Keratinocyte (primary cell): ENCODE results near the gene INTS14. TPM values are rescaled to one million over a fixed set of nuclear protein-coding genes. Genes with fewer than 3 reads are reported as not detected.

Source experiments
- DNase-seq: peaks from one replicate; pipeline ENCODE4 v3.0.0-alpha.2; 2011; ENCODE audit warnings: low read depth, missing footprints, low spot score
- FAIRE-seq: peaks from 2 replicates; lab custom pipeline; 2011; peaks lifted over from hg19 to GRCh38; lab: Jason Lieb, UNC
- H2AFZ ChIP-seq: 2 replicates; pipeline ENCODE4 v1.6.0; 2012; ENCODE audit warnings: low read length, control low read depth, inconsistent platforms; ENCODE audit not compliant: control insufficient read depth
- H3K27ac ChIP-seq: 2 replicates; pipeline ENCODE4 v1.5.1; 2011; ENCODE audit warnings: low read length; ENCODE audit not compliant: control insufficient read depth, insufficient read depth
- H3K27me3 ChIP-seq: 3 replicates; pipeline ENCODE4 v1.6.0; 2011; ENCODE audit warnings: low read length; ENCODE audit not compliant: control insufficient read depth, insufficient read depth; ENCODE audit errors: extremely low read depth
- H3K36me3 ChIP-seq, 2 experiments: 2 replicates in 1 of 2; 3 replicates in 1 of 2; pipeline ENCODE4 v1.5.1; 2011; ENCODE audit warnings: low read length in 2 of 2, mild to moderate bottlenecking in 1 of 2; ENCODE audit not compliant: control insufficient read depth in 2 of 2, insufficient read depth in 2 of 2; ENCODE audit errors: extremely low read depth in 1 of 2
- H3K4me1 ChIP-seq: 3 replicates; pipeline ENCODE4 v1.5.1; 2011; ENCODE audit warnings: low read length; ENCODE audit not compliant: control insufficient read depth, insufficient read depth; ENCODE audit errors: extremely low read depth
- H3K4me2 ChIP-seq: 3 replicates; pipeline ENCODE4 v1.6.0; 2011; ENCODE audit warnings: low read depth, low read length; ENCODE audit not compliant: control insufficient read depth, insufficient read depth; ENCODE audit errors: extremely low read depth
- H3K4me3 ChIP-seq, 3 experiments: fragments of 200-600 bp in 1 of 3; sonication (generic) in 1 of 3; 2 replicates in 2 of 3; 3 replicates in 1 of 3; pipeline ENCODE4 v1.5.1; 2011 to 2016; ENCODE audit warnings: low read length in 3 of 3, mild to moderate bottlenecking in 3 of 3, control low read depth in 2 of 3, inconsistent platforms in 1 of 3, low read depth in 1 of 3, mixed read lengths in 1 of 3, mixed run types in 1 of 3, moderate library complexity in 1 of 3; ENCODE audit not compliant: control insufficient read depth in 2 of 3, insufficient read depth in 2 of 3; ENCODE audit errors: extremely low read depth in 1 of 3
- H3K79me2 ChIP-seq: 2 replicates; pipeline ENCODE4 v1.6.0; 2012; ENCODE audit warnings: low read length; ENCODE audit not compliant: control insufficient read depth, insufficient read depth
- H3K9ac ChIP-seq: 3 replicates; pipeline ENCODE4 v1.6.0; 2011; ENCODE audit warnings: low read length; ENCODE audit not compliant: control insufficient read depth, insufficient read depth; ENCODE audit errors: extremely low read depth
- H3K9me1 ChIP-seq: 3 replicates; pipeline ENCODE4 v1.6.0; 2011; ENCODE audit warnings: low read length; ENCODE audit not compliant: control insufficient read depth, insufficient read depth; ENCODE audit errors: extremely low read depth
- H3K9me3 ChIP-seq: 2 replicates; pipeline ENCODE4 v1.5.1; 2012; ENCODE audit warnings: low read depth, low read length; ENCODE audit not compliant: control insufficient read depth
- H4K20me1 ChIP-seq: 3 replicates; pipeline ENCODE4 v1.6.0; 2011; ENCODE audit warnings: low read length; ENCODE audit not compliant: control insufficient read depth, insufficient read depth; ENCODE audit errors: extremely low read depth
- CTCF ChIP-seq, 3 experiments: IDR thresholded peaks in 1 of 3; conservative IDR thresholded peaks in 1 of 3; optimal IDR thresholded peaks in 1 of 3; 2 replicates in 2 of 3; 3 replicates in 1 of 3; pipeline versions ENCODE3 to v1.5.1; 2011; ENCODE audit warnings: low read length in 3 of 3, mild to moderate bottlenecking in 3 of 3, moderate library complexity in 2 of 3, control low read depth in 1 of 3, inconsistent platforms in 1 of 3; ENCODE audit not compliant: insufficient read depth in 2 of 3; ENCODE audit errors: extremely low read depth in 1 of 3
- EZH2 ChIP-seq: IDR thresholded peaks from one replicate; pipeline ENCODE4 v1.6.1; 2012; ENCODE audit warnings: inconsistent platforms, mild to moderate bottlenecking, low read length, moderate library complexity
- dilution Hi-C: fragments of 300-500 bp; cut with MboI; formaldehyde crosslinking; loops from one replicate; pipeline ENCODE4 v1.7.0; 2020; ENCODE audit warnings: low sequenced_read_pairs; ENCODE audit not compliant: extremely low pct_ligation_motif_present
- polyA plus RNA-seq, 5 experiments: library from polyadenylated mRNA; depleted of rRNA in 3 of 5; stranded (reverse) in 3 of 5; stranded (forward) in 1 of 5; unstranded in 1 of 5; fragments of >200 nt; gene quantifications; 1 replicate in 1 of 5; 2 replicates in 3 of 5; 3 replicates in 1 of 5; pipeline versions ENCODE4 v1.2.1 to v1.2.3, GENCODE V29; 2011 to 2012; ENCODE audit warnings: missing spikeins in 2 of 5, low read depth in 1 of 5, low replicate concordance in 1 of 5

INTS14 gene
- polyA plus RNA-seq, 1 donor (not counting 4 experiments of a cell fraction or from before 2014, with no cell fraction given): 51.0 TPM

- Histone ChIP-seq H3K9ac (no peak overlapping the region), H3K4me2 (no peak overlapping the region), H3K27me3 (no peaks in the 10 kb centered on the region), H3K36me3 (no peaks in the 10 kb centered on the region), H2AFZ (no peak overlapping the region), H3K27ac (no peak overlapping the region), H4K20me1 (no peaks in the 10 kb centered on the region), H3K79me2 (no peaks in the 10 kb centered on the region), H3K4me3 (no peak overlapping the region), H3K9me1 (peaks cover 2% of the 10 kb centered on the region), H3K4me1 (peaks cover 14% of the 10 kb centered on the region), H3K9me3 (no peaks in the 10 kb centered on the region)
- no peak for DNase-seq
- TF ChIP-seq EZH2 (no peak), CTCF (optimal IDR thresholded peaks at IDR 0.05 in 1 of 3, IDR thresholded peaks at IDR 0.05 in 1 of 3, conservative IDR thresholded peaks at IDR 0.05 in 1 of 3; ENCODE audit: extremely low read depth in 1 of 3, insufficient read depth in 2 of 3, low read length in 3 of 3) (no peak)
- no peak for FAIRE-seq
- dilution Hi-C loops: no loop called here
Measured at GRCh38 chr15:65645392-65645791, 34.5 kb upstream of the INTS14 start.

GRCh38 chr15:65644282-65644681 lies 33.4 kb upstream of the INTS14 start:
- no peaks in the 10 kb centered on the region for H3K79me2 ChIP-seq
- peaks cover 2% of the 10 kb centered on the region for H3K9me1 ChIP-seq
- DNase-seq (no peak), FAIRE-seq (no peak)
- no peak for TF ChIP-seq CTCF (optimal IDR thresholded peaks at IDR 0.05 in 1 of 3, IDR thresholded peaks at IDR 0.05 in 1 of 3, conservative IDR thresholded peaks at IDR 0.05 in 1 of 3; ENCODE audit: extremely low read depth in 1 of 3, insufficient read depth in 2 of 3, low read length in 3 of 3)
- TF ChIP-seq EZH2: no peak
- H3K4me3 ChIP-seq: no peak overlapping the region
- no peaks in the 10 kb centered on the region for H4K20me1 ChIP-seq
- H2AFZ ChIP-seq: no peak overlapping the region
- no peak overlapping the region for H3K27ac ChIP-seq
- H3K9me3 ChIP-seq: no peaks in the 10 kb centered on the region
- dilution Hi-C loops: no loop called here
- no peak overlapping the region for H3K9ac ChIP-seq
- no peak overlapping the region for H3K4me2 ChIP-seq
- H3K27me3 ChIP-seq: no peaks in the 10 kb centered on the region
- peaks cover 14% of the 10 kb centered on the region for H3K4me1 ChIP-seq
- peaks cover 0 to 2% of the 10 kb centered on the region in 2 experiments for H3K36me3 ChIP-seq
